Embryonic facial prominence (tissue), 1 donor: ENCODE measurements around the gene ARPC1B.
"Not testable (repeated sequence)": the region's sequence is repeated elsewhere in the genome, so short reads cannot be mapped to it uniquely, and the experiment has no call there.

Experiments
- DNase-seq: peaks from one replicate; pipeline ENCODE4 v3.0.0-alpha.2; 2016; ENCODE audit errors: extremely low spot score

Gene ARPC1B

DNA sequence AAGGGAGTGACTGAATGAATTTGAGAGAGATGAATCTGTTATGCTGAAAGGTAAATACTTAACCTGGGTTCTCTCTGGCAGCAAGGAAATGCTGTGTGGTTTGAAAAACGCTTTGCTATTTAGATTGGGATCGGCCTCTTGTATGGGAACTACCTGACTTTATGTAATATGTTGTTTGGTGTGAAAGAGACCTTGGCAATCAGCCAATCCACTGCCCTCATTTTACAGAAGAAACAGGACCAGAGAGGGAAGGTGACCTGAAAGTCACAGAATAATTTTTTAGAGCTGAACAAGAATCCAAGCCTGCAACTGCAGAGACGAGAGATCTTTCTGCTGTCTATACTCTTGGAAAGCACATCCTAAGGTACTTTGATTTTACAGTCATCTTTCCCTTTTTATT, 35.3 kb downstream of the ARPC1B start:
- DNase-seq, result no peak

DNA sequence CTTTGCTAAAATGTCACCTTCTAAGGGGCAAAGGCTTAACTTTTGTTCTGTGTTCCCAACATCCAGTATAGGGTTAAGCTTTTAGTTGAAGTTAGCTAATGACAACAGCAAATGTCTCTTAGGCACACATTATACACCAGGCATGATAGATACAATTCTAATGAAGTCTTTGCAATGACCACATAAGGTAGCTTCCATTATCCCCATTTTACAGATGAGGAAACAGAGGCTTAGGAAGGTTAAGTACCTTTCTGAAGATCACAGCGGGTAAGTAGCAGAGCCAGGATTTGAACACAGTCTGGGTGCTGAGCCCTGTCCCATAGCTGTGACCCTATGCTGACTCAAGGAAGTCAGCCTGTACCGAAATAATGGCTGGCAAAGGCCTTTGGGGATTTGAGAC, 36.1 kb downstream of the ARPC1B start:
- DNase-seq, result no peak

DNA sequence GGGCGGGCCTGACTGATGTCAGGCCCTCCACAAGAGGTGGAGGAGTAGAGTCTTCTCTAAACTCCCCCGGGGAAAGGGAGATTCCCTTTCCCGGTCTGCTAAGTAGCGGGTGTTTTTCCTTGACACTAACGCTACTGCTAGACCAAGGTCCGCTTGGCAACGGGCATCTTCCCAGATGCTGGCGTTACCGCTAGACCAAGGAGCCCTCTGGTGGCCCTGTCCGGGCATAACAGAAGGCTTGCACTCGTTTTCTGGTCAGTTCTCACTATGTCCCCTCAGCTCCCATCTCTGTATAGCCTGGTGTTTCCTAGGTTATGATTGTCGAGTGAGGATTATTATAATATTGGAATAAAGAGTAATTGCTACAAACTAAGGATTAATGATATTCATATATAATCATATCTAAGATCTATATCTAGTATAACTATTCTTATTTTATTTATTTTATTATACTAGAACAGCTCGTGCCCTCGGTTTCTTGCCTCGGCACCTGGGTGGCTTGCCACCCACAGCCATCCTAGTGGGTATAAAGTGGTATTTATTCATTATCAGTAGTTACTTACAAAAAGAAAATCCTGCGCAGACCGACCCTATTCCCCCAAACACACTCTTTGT, 41.1 kb downstream of the ARPC1B start:
- DNase-seq, result not testable (repeated sequence)

DNA sequence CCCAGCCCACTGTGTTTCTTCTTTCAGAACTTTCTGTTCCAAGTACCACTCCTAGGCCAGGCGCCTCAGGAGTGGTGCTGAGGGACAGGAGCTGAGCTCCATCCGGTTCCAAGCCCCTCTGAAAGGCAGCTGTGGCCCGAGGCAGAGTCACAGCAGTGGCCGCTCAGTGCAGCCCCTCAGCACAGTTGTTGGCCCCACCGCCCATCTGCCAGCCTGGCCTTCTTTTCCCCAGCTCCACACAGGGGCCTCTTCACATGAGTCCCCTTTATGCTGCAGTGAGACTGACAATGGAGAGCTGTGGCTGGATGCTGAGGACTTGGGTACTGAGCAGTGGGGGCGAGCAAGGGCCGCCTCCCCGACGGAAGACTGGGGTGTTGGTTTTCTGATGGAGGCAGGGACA, 43.7 kb downstream of the ARPC1B start:
- DNase-seq, result no peak

DNA sequence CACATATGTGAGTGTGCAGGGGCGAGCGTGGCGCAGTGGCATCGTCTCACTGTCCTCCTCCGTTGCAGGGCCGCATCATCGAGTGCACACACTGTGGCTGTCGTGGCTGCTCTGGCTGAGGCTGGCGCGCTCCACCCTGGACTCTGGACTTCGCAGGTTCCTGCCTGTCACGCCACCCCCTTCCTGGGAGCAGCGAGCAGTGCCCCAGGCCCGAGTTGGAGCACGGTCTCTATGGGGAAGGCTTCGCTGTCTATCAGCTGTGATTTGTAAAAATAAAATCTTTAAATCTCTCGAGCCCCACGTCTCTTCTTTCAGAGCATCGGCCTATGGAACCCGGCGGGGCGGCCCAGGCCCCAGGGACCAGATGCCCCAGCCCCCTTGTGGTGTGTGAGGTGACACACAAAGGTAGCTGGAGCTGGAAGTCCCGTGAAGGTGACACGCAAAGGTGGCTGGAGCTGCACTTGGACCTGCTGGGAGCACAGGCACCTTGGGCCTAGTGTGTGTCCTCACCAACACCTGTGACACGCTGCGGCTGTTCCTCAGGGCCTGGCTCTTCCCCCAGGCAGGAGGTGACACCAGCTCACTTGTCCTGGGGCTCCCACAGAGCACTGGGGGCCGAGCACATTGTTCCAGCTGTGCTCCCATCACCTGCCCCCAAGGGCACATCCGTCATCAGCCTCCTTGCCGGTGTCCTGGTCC, 44.9 kb downstream of the ARPC1B start:
- no peak for DNase-seq

DNA sequence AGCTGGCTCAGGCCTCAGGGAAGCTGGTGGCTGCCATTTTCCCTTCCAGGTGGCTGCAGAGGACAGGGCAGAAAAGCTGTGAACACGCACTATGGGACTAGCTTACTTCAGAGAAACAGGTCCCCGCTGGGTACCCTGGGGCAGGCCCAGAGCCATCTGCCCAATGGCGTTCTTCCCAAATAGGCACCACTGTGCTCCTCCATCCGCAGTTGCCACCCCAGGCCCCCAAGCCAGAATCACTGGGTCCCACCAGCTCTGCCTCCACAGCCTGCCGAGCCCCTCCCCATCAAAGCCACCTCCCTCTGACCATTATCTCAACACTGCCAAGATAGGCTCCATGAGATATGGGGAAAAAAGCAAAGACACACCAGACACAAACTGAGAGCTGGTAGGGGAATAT, 45.7 kb downstream of the ARPC1B start:
- DNase-seq, result no peak

DNA sequence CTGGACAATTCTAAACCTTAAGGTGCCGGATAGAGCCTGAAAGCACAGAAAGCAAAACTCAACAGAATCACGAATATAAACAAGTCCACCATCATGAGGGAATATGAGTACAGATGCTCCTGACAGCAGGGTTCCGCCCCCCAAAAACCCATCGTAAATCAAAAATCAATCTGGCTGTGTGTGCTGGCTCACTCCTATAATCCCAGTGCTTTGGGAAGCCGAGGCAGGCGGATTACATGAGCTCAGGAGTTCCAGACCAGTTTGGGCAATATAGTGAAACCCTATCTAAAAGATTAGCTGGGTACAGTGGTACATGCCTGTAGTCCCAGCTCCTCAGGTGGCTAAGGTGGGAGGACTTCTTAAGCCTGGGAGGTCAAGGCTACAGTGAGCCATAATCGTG, 46.5 kb downstream of the ARPC1B start:
- no peak for DNase-seq

DNA sequence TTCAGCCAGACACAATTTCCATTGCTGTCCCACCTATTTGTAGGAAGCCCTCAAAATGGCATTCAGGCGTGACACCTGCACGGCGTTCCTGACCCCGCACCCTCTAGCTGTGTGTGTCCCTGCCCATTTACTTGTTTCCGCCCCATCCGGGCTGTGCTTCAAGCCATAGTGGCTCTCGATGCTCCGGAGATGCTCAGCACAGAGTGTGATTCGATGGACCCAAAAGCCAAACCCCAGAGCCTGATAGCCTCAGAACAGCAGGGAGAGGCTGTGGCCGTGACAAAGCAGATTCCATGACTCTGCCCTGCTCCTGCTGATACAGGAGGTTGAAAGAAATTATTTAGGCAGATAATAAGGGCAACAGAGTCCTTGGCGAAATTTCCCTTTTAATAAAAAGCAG, 47.7 kb downstream of the ARPC1B start:
- DNase-seq, result no peak

DNA sequence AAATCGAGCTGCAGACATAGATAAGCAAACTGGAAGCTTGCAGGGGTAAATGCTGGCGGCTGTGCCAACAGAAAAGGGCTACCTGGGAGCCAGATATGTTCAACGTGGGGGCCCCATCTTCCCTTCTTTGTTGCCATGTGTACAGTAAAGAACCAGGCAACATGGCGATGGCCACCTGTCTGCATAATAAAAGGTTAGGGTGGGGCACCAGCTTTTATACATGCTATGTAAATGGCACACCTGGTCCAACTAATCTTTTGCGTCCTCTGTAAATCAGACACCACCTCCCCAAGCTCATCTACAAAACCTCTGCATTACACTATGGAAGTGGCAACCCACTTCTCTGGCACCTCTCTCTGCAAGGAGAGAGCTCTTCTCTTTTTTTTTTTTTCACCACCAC, 48.1 kb downstream of the ARPC1B start:
- no peak for DNase-seq

DNA sequence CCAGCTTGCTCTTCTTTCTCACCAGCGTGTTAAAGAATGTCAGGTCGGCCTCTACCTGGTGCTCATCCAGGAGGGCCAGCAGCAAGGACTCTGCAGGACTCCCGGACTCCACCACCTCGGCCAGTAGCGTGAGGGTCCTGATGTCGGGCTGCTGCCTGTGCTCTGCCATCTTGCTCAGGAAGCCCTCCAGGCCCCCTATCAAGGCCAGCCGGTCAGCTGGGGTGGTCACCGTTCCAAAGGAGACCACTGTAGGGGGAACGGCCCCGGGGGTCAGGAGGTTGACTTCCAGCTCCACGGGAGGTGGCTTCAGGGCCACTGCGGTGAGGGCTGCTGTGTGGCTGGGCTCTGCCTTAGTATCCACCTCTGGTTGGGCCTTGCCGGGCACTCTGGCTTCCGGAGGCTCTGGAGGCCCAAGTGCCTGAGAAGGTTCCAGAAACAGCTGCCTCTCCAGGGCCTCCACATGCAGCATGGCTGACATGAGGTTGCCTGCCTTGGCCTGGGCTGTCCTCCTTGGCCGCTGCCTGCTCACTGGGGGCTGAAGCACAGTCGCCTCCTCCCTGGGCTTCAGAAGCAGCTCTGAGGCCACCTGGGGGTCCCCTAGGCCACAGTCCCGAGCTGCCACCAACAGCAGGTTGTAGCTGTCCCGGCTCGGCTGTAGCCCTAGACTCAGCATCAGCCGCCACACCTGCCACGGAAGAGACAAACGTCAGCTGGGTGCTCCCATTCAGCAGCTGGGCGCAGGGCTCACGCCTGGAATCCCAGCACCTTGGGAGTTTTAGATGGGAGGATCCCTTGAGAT, 50.6 kb downstream of the ARPC1B start:
- DNase-seq, result no peak

DNA sequence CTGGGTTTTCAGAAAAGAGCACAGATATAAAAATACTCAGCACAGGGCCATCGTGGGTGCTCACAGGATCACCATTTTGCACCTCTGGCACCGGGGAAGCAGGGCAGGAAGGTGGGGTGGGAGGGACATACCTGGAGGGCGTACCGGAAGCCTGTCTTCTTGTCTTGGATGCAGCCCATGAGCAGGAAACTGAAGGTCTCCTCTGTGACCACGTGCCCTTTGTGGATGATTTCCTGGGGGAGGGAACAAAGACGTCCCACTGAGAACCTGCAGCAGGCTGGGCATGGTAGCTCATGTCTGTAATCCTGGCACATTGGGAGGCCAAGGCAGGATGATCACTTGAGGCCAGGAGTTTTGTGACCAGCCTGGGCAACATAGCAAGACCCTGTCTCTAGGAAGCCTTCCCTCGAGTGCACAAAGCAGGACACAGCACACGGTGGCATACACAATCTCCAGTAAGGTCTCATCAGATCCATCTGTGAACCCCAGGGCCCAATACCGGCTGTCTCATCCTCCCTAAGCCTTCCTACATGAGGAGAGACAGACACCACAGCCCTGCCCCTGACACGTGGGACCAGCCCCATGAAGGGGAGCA, 54.5 kb downstream of the ARPC1B start:
- DNase-seq, result no peak

DNA sequence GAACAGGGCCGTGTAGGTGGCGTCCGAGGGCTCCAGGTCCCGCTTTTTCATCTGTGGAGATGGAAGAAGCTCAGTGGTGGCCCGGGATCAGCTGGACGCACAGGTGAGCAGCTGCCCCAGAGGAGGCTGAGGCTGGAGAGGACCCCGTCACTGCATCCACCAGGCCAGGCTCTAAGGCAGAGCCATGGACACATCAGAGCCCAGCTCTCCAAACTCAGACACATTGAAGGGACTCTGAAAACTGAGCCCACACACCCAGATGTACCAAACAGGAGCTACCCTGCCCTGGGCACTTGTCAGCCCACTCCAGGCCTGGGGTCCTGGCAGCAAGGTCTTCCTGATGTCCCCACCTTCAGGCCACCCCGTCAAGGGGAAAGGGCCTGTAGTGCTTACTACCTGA, 55.2 kb downstream of the ARPC1B start:
- no peak for DNase-seq

DNA sequence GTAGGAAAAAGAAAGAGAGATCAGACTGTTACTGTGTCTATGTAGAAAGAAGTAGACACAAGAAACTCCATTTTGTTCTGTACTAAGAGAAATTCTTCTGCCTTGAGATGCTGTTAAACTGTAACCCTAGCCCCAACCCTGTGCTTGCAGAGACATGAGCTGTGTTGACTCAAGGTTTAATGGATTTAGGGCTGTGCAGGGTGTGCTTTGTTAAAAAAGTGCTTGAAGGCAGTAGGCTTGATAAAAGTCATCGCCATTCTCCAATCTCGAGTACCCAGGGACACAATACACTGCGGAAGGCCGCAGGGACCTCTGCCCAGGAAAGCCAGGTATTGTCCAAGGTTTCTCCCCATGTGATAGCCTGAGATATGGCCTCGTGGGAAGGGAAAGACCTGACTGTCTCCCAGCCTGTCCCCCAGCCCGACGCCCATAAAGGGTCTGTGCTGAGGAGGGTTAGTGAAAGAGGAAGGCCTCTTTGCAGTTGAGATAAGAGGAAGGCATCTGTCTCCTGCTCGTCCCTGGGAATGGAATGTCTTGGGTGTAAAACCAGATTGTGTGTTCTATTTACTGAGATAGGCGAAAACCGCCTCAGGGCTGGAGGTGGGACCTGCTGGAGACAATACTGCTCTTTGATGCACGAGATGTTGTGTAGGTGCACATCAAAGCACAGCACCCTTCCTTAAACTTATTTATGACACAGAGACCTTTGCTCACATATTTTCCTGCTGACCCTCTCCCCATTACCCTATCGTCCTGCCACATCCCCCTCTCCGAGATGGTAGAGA, 57.4 kb downstream of the ARPC1B start:
- DNase-seq, result not testable (repeated sequence)

DNA sequence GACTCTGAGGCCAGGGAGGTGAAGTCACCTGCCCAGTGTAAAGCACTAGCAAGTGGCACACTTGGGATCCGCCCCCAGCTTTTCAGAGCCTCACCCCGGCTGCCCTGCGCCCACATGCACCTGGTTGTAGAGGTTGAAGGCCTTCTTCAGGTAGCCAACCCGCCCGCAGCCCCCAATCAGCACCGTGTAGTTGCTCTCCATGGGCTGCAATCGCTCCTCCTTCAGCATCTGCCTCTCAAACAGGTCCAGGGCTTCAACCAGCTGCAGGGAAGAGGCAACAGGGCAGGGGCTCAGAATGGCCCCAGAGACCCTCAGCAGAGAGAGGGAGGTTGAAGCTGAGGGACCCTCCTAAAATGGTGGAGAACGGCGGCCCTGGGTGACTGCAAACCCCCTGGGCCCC, 58.6 kb downstream of the ARPC1B start:
- no peak for DNase-seq

DNA sequence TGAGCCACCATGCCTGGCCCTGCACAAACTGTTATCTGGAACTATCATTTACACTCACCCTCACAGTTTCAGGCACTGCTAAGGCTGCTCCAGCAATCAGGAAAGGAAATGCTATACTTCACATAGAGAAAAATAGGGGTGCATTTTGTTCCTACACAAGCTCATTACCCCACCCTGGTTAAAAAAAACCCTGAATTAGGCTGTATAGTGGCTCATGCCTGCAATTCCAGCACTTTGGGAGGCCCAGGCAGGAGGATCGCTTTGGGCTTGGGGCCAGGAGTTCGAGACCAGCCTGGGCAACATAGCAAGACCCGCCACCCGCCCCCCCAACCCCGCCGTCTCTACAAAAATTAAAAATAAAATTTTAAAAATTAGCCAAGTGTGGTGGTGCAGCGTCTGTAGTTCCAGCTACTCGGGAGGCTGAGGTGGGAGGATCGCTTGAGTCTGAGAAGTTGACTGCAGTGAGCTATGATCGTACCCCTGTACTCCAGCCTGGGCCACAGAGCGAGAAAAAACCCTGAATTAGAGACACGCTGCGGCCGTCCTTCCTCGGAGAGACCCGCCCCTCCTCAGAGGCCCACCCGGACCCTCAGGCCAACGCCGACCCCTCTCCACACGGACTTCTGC, 63.5 kb downstream of the ARPC1B start:
- DNase-seq, result no peak

DNA sequence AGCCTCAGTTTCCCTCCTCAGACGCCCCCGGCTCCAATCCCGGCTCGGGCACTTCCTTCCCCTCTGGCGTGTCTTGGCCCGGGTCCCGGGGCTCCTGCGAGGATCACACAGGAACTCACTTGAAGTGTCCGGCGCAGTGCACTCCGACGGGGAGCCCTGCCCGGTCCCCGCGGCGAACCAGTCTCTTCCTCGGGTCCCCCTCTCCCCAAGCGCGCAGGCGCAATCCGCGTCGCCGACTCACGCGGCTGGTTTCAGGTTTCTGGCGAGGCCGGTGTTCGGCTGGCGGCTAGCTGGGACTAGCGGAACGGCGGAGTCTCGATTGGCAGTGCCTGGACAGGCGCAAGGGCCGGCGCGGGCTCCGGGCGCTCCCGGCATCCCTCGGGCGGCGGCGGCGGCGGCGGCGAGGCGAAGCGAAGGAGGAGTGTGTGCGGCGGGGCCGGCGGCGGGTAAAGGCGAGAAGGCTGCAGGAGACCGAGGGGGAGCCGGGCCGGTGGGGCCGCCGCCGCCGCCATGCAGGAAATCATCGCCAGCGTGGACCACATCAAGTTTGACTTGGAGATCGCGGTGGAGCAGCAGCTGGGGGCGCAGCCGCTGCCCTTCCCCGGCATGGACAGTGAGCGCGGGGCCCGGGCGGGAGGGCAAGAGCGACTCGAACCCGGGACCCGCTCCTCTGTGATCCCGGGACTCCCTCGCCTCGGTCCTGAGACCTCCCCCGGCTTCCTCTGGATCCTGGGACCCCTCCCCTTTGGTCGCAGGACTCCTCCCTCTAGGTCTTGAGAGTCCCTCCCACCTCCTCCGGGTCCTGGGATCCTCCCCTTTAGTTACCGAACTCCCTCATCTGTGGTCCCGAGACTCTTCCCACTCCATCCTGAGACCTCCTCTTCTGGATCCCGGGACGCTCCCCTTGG, 64.3 kb downstream of the ARPC1B start, which contains the start of the genes CPSF4 and PTCD1:
CPSF4 (plus strand) TSS at position 371 of the 908 bp plus-strand sequence; CDS start at position 511, 140 bp downstream.
PTCD1 (minus strand) TSS at position 226 of the 908 bp plus-strand sequence. CDS start 3,556 bp downstream, outside the sequence.
- DNase-seq, result peak; percentile 90

DNA sequence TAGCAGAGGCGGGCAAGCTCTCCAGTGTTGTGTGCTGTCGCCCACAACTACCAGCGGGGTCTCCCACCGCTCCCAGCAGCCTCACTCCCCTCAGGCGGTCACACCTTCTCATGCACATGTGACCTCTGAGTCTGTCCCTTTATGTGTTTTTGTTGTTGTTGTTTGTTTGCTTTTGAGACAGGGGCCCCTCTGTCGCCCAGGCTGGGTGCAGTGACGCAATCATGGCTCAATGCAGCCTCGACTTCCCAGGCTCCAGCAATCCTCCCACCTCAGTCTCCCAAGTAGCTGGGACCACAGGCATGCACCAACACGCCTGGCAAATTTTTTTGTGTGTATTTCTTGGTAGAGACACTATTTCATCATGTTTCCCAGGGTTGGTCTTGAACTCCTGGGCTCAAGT, 65.7 kb downstream of the ARPC1B start:
- no peak for DNase-seq
